Natural killer cell treated with Interleukin-12 subunit alpha and Interleukin-12 subunit beta and Interleukin-15 and Interleukin-18, amount 100 ng/mL, for 72 hours (primary cell): ENCODE measurements around the gene STN1. TPM values are rescaled to one million over a fixed set of nuclear protein-coding genes. Genes with fewer than 3 reads are reported as not detected.

Experiments used
- ATAC-seq, 2 donors: fragments of 150-1000 bp; cut with Tn5 transposase in 1 of 2; sonication (Bioruptor Pico), chemical (Tn5 transposase) in 1 of 2; 2 replicates each; pipeline ENCODE4 v1.10.0; 2021
- DNase-seq: peaks from one replicate; pipeline ENCODE4 v3.0.0; 2022; ENCODE audit warnings: low spot score
- H3K27ac Mint-ChIP-seq, 2 donors: 1 replicate in 1 of 2; 2 replicates in 1 of 2; pipeline ENCODE4 v1.8.0; 2022; ENCODE audit warnings: mixed read lengths in 2 of 2, mild to moderate bottlenecking in 1 of 2, moderate library complexity in 1 of 2
- H3K27me3 Mint-ChIP-seq, 2 donors: 1 replicate in 1 of 2; 2 replicates in 1 of 2; pipeline ENCODE4 v1.8.0; 2022; ENCODE audit warnings: mixed read lengths in 2 of 2
- H3K36me3 Mint-ChIP-seq: one replicate; pipeline ENCODE4 v1.8.0; 2022; ENCODE audit warnings: mixed read lengths
- H3K4me1 Mint-ChIP-seq, 2 donors: 1 replicate in 1 of 2; 2 replicates in 1 of 2; pipeline ENCODE4 v1.8.0; 2022; ENCODE audit warnings: low read depth in 2 of 2, mixed read lengths in 2 of 2, mild to moderate bottlenecking in 1 of 2
- H3K4me3 Mint-ChIP-seq: one replicate; pipeline ENCODE4 v1.8.0; 2022; ENCODE audit warnings: mixed read lengths
- H3K9me3 Mint-ChIP-seq: 2 replicates; pipeline ENCODE4 v1.8.0; 2022; ENCODE audit warnings: mixed read lengths
- total RNA-seq, 2 donors: library from RNA; stranded (reverse); gene quantifications; one replicate each; pipeline ENCODE4 v1.2.3, GENCODE V29; 2022

The STN1 gene
- total RNA-seq, 2 donors from 2014 or later = 11.4 to 14.5 TPM

- no peaks in the 10 kb centered on the region for H3K9me3 Mint-ChIP-seq
- H3K4me1 Mint-ChIP-seq = peaks cover 8 to 17% of the 10 kb centered on the region in 2 donors
- no peak for DNase-seq
- no peaks in the 10 kb centered on the region for H3K36me3 Mint-ChIP-seq
- H3K4me3 Mint-ChIP-seq = no peak overlapping the region
- no peak overlapping the region for H3K27ac Mint-ChIP-seq
- ATAC-seq = no peak
- H3K27me3 Mint-ChIP-seq = no peaks in the 10 kb centered on the region
Observed at GRCh38 chr10:103921750-103922195, 3.8 kb upstream of the STN1 start.

DNA sequence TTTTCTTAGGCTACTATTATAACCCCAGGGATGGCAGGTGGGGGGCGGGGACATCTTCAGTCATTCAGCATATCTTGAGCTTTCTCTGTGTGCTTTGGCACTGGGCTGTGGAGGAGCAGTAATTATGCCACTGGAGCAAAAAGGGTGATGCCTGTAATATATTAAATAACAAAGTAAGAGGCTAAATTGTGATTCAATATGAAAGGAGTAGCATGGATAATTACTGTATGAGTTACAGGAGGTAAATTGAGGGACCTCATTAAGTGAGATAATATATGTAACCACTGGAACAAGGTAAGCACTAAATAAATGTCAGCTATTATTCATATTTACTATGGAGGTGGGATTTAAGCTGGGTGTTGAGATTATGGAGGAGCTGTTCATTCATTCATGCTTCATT, 3.3 kb upstream of the STN1 start:
- DNase-seq (no peak), ATAC-seq (no peak)
- no peaks in the 10 kb centered on the region for H3K36me3 Mint-ChIP-seq
- no peaks in the 10 kb centered on the region for H3K27me3 Mint-ChIP-seq
- H3K27ac Mint-ChIP-seq = no peak overlapping the region
- H3K4me1 Mint-ChIP-seq = peaks cover 9 to 22% of the 10 kb centered on the region in 2 donors
- no peak overlapping the region for H3K4me3 Mint-ChIP-seq
- H3K9me3 Mint-ChIP-seq = no peaks in the 10 kb centered on the region

DNA sequence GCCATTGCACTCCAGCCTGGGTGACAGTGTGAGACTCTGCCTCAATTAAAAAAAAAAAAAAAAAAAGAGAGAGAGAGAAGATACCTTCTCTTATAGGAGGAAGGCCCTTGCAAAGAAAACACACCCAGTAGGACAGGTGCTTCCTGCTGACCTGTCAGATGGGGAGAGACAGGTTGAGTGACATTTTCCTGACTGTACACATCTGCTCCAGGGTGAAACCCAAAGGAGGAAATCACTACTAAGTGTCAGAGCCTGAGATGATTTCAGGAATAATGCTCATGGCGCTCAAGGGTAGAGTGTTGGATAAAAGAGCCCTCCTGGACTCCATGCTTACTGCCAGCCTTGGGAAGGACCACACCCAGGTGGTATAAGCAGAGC, 1.7 kb upstream of the STN1 start:
- DNase-seq (no peak), ATAC-seq (no peak)
- Mint-ChIP-seq H3K4me3 (no peak overlapping the region), H3K4me1 (peaks cover 25 to 34% of the 10 kb centered on the region in 2 donors), H3K9me3 (no peaks in the 10 kb centered on the region), H3K27me3 (no peaks in the 10 kb centered on the region), H3K27ac (no peak overlapping the region), H3K36me3 (no peaks in the 10 kb centered on the region)

- H3K36me3 Mint-ChIP-seq = no peaks in the 10 kb centered on the region
- H3K27ac Mint-ChIP-seq = peak overlapping the region; percentile 96 to 97
- no peaks in the 10 kb centered on the region for H3K27me3 Mint-ChIP-seq
- H3K4me3 Mint-ChIP-seq = peak overlapping the region; percentile 97
- peaks cover 38 to 45% of the 10 kb centered on the region in 2 donors for H3K4me1 Mint-ChIP-seq
- peak; percentile 0 to 1 for ATAC-seq
- H3K9me3 Mint-ChIP-seq = no peaks in the 10 kb centered on the region
- no peak for DNase-seq
Observed at GRCh38 chr10:103917302-103918052, 507 bp downstream of the STN1 start.

GRCh38 chr10:103916876-103917275, 1.1 kb downstream of the STN1 start:
- Mint-ChIP-seq H3K36me3 (no peaks in the 10 kb centered on the region), H3K4me1 (peaks cover 44 to 48% of the 10 kb centered on the region in 2 donors)

GRCh38 chr10:103916254-103916653, 1.7 kb downstream of the STN1 start:
- peak overlapping the region; percentile 96 to 97 for H3K27ac Mint-ChIP-seq
- ATAC-seq = no peak
- no peaks in the 10 kb centered on the region for H3K27me3 Mint-ChIP-seq
- H3K4me3 Mint-ChIP-seq = peak overlapping the region; percentile 97
- DNase-seq = no peak
- H3K36me3 Mint-ChIP-seq = no peaks in the 10 kb centered on the region
- peaks cover 51 to 54% of the 10 kb centered on the region in 2 donors for H3K4me1 Mint-ChIP-seq
- no peaks in the 10 kb centered on the region for H3K9me3 Mint-ChIP-seq

More at GRCh38 chr10:103916876-103917275, 1.1 kb downstream of the STN1 start:
- DNase-seq (no peak), ATAC-seq (no peak)
- H3K27me3 Mint-ChIP-seq = no peaks in the 10 kb centered on the region
- peak overlapping the region; percentile 97 for H3K4me3 Mint-ChIP-seq
- peak overlapping the region; percentile 96 to 97 for H3K27ac Mint-ChIP-seq
- H3K9me3 Mint-ChIP-seq = no peaks in the 10 kb centered on the region

DNA sequence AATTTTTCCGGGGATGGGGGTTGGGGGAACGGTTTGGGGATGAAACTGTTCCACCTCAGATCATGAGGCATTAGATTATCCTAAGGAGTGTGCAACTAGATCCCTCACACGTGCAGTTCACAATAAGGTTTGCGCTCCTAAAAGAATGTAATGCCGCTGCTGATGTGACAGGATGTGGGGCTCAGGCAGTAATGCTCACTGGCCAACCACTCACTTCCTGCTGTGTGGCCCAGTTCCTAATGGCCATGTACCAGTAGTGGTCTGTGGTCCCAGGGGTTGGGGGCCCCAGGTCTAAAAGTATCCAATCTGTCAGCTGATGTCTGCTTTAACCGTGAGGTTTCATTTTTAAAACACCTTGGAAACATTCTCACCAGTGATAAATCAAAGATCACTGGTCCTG, 2.2 kb downstream of the STN1 start:
- no peaks in the 10 kb centered on the region for H3K27me3 Mint-ChIP-seq
- H3K36me3 Mint-ChIP-seq = no peaks in the 10 kb centered on the region
- H3K4me3 Mint-ChIP-seq = peak overlapping the region; percentile 97
- H3K4me1 Mint-ChIP-seq = peaks cover 55 to 57% of the 10 kb centered on the region in 2 donors
- ATAC-seq (no peak), DNase-seq (peak; percentile 74)
- H3K27ac Mint-ChIP-seq = peak overlapping the region; percentile 96 to 97
- no peaks in the 10 kb centered on the region for H3K9me3 Mint-ChIP-seq

DNA sequence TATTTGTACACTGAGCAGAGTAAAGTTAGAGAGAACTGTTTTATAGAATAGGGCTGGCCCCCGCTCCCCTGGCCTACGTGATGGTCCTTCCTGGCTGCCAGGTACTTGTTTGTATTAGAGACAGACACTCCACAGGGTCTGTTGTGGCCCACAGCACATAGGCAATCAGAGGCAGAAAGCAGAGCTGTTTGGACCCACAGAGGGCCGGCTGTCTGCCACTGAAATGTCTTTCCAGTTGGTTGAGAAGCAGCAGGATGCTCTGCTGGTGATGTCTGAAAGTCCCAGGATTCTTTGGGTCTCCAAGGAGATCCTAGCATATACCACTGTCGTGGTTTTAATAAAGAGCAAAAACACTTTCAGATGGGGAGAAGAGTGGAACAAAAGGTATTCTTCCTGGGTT, 5.2 kb downstream of the STN1 start:
- Mint-ChIP-seq H3K9me3 (no peaks in the 10 kb centered on the region), H3K27ac (peak overlapping the region; percentile 98 to 100), H3K27me3 (no peaks in the 10 kb centered on the region), H3K4me3 (no peak overlapping the region), H3K4me1 (peaks cover 72 to 75% of the 10 kb centered on the region in 2 donors), H3K36me3 (no peaks in the 10 kb centered on the region)
- ATAC-seq (no peak), DNase-seq (no peak)

GRCh38 chr10:103911021-103911459, 6.9 kb downstream of the STN1 start:
- H3K4me3 Mint-ChIP-seq = peak overlapping the region; percentile 86
- no peaks in the 10 kb centered on the region for H3K27me3 Mint-ChIP-seq
- H3K36me3 Mint-ChIP-seq = no peaks in the 10 kb centered on the region
- peak; percentile 45 to 52 for ATAC-seq
- peaks cover 58 to 72% of the 10 kb centered on the region in 2 donors for H3K4me1 Mint-ChIP-seq
- peak overlapping the region; percentile 98 to 100 for H3K27ac Mint-ChIP-seq
- H3K9me3 Mint-ChIP-seq = no peaks in the 10 kb centered on the region
- no peak for DNase-seq

- peak; percentile 1 to 14 for ATAC-seq
- peak overlapping the region; percentile 86 for H3K4me3 Mint-ChIP-seq
- no peaks in the 10 kb centered on the region for H3K36me3 Mint-ChIP-seq
- peak overlapping the region; percentile 98 to 100 for H3K27ac Mint-ChIP-seq
- H3K27me3 Mint-ChIP-seq = no peaks in the 10 kb centered on the region
- peaks cover 55 to 70% of the 10 kb centered on the region in 2 donors for H3K4me1 Mint-ChIP-seq
- H3K9me3 Mint-ChIP-seq = no peaks in the 10 kb centered on the region
- no peak for DNase-seq
Observed at GRCh38 chr10:103910442-103911012, 7.5 kb downstream of the STN1 start.

DNA sequence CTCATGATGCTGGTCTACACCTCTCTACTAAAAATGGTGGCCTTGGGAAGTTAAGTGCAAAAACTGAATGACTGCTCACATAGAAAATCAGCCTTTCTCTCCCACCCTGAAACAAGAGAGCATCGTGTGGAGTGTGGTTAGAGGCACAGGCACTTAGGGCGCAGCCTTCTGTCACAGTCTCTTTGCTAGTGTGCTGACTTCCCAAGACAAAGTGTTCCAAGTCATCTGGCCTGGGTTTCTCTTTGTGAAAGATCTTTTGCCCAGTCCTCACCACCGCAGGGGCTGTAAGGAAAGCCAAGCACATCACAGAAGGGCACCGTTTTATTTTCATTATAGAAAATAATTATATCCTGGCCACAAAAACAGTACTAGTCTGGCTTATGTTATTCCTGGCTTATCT, 12.5 kb downstream of the STN1 start:
- Mint-ChIP-seq H3K4me3 (peak overlapping the region; percentile 69), H3K4me1 (peaks cover 37 to 58% of the 10 kb centered on the region in 2 donors), H3K27ac (peak overlapping the region; percentile 79 to 83)

GRCh38 chr10:103901299-103901698, 16.7 kb downstream of the STN1 start:
- DNase-seq = no peak
- Mint-ChIP-seq H3K27me3 (no peaks in the 10 kb centered on the region), H3K36me3 (peaks cover 9% of the 10 kb centered on the region), H3K27ac (peak overlapping the region; percentile 62 to 86), H3K4me1 (peaks cover 19 to 41% of the 10 kb centered on the region in 2 donors), H3K4me3 (peak overlapping the region; percentile 58), H3K9me3 (no peaks in the 10 kb centered on the region)
- peak; percentile 36 to 68 for ATAC-seq

More for the DNA sequence above, 12.5 kb downstream of the STN1 start:
- no peaks in the 10 kb centered on the region for H3K36me3 Mint-ChIP-seq
- H3K9me3 Mint-ChIP-seq = no peaks in the 10 kb centered on the region
- H3K27me3 Mint-ChIP-seq = no peaks in the 10 kb centered on the region
- ATAC-seq (no peak), DNase-seq (no peak)

- Mint-ChIP-seq H3K27ac (peak overlapping the region in 1 of 2 donors; percentile 55), H3K27me3 (no peaks in the 10 kb centered on the region), H3K4me1 (peaks cover 28 to 47% of the 10 kb centered on the region in 2 donors), H3K4me3 (no peak overlapping the region), H3K36me3 (peaks cover 9% of the 10 kb centered on the region), H3K9me3 (no peaks in the 10 kb centered on the region)
- DNase-seq (no peak), ATAC-seq (no peak)
Observed at GRCh38 chr10:103899312-103899711, 18.7 kb downstream of the STN1 start.

- DNase-seq (no peak), ATAC-seq (no peak)
- H3K36me3 Mint-ChIP-seq = peaks cover 9% of the 10 kb centered on the region
- no peaks in the 10 kb centered on the region for H3K27me3 Mint-ChIP-seq
- H3K9me3 Mint-ChIP-seq = no peaks in the 10 kb centered on the region
- H3K4me1 Mint-ChIP-seq = peaks cover 28 to 49% of the 10 kb centered on the region in 2 donors
- H3K4me3 Mint-ChIP-seq = no peak overlapping the region
- H3K27ac Mint-ChIP-seq = no peak overlapping the region
Observed at GRCh38 chr10:103897241-103897774, 20.7 kb downstream of the STN1 start.
